K562 (cell line): ENCODE results near the gene KLHL25. TPM values are rescaled to one million over a fixed set of nuclear protein-coding genes. Genes with fewer than 3 reads are reported as not detected.

Experiments used
- ATAC-seq: fragments of 200-7000 bp; cut with Tn5 transposase; 3 replicates; pipeline ENCODE4 v1.9.1; 2020; ENCODE audit warnings: moderate library complexity
- BruUV-seq: library from RNA; stranded (reverse); fragments of 400-500 nt; replicated peaks from 2 replicates; lab custom pipeline; 2021; lab: Mats Ljungman, UMichigan
- CTCF ChIA-PET: fragments of 300-600 bp; formaldehyde crosslinking; extraction: SDS; loops from one replicate; lab custom pipeline; 2021; ENCODE audit warnings: low intra/inter-chr PET ratio; lab: Yijun Ruan, JAX
- POLR2A ChIA-PET: fragments of 300-600, 350-650 bp; sonication (Branson Sonifier 250); formaldehyde crosslinking; extraction: SDS; loops from one replicate; lab custom pipeline; 2021; ENCODE audit warnings: antibody characterized with exemption, inconsistent platforms; lab: Yijun Ruan, JAX
- DNase-seq, 4 experiments: peaks; one replicate each; pipeline versions ENCODE4 v3.0.0 to v3.0.0-alpha.2; 2011 to 2018; ENCODE audit warnings: low spot score in 3 of 4, mixed read lengths in 3 of 4; ENCODE audit errors: extremely low read depth in 1 of 4
- FAIRE-seq: peaks from 2 replicates; lab custom pipeline; 2011; peaks lifted over from hg19 to GRCh38; lab: Jason Lieb, UNC
- H2AFZ ChIP-seq: 2 replicates; pipeline ENCODE4 v1.6.0; 2011; ENCODE audit warnings: low read depth, low read length, control low read depth, inconsistent platforms
- H3K27ac ChIP-seq: fragments of 200-600 bp; 3 replicates; pipeline ENCODE4 v1.8.0; 2011; ENCODE audit warnings: low read depth, mild to moderate bottlenecking, control low read depth, inconsistent platforms, low read length, moderate library complexity, mixed read lengths; ENCODE audit errors: extremely low read depth
- H3K27me3 ChIP-seq, 2 experiments: fragments of 300-600 bp in 1 of 2; 2 replicates in 1 of 2; 3 replicates in 1 of 2; pipeline versions ENCODE4 v1.6.0 to v1.8.0; 2011; ENCODE audit warnings: inconsistent platforms in 2 of 2, low read length in 2 of 2, mild to moderate bottlenecking in 1 of 2, mixed read lengths in 1 of 2, moderate library complexity in 1 of 2; ENCODE audit not compliant: control insufficient read depth in 2 of 2, insufficient read depth in 2 of 2
- H3K36me3 ChIP-seq: fragments of 300-600 bp; 3 replicates; pipeline ENCODE4 v1.8.0; 2011; ENCODE audit warnings: mild to moderate bottlenecking, low read length, inconsistent platforms; ENCODE audit not compliant: control insufficient read depth, insufficient read depth
- H3K4me1 ChIP-seq, 2 experiments: fragments of 200-600 bp in 1 of 2; replicated peaks in 1 of 2; 2 replicates in 1 of 2; 3 replicates in 1 of 2; pipeline versions ENCODE4 v1.5.1 to v1.8.0; 2011; ENCODE audit warnings: inconsistent platforms in 2 of 2, low read length in 2 of 2, mild to moderate bottlenecking in 1 of 2, mixed read lengths in 1 of 2, moderate library complexity in 1 of 2; ENCODE audit not compliant: control insufficient read depth in 2 of 2, insufficient read depth in 2 of 2
- H3K4me2 ChIP-seq: 2 replicates; pipeline ENCODE4 v1.6.1; 2011; ENCODE audit warnings: low read length, control low read depth, inconsistent platforms, mixed read lengths; ENCODE audit not compliant: insufficient read depth
- H3K4me3 ChIP-seq: fragments of 200-600 bp; sonication (generic), shearing (Covaris generic); 2 replicates; pipeline ENCODE4 v1.5.1; 2016; ENCODE audit warnings: control low read depth, inconsistent platforms
- H3K79me2 ChIP-seq: fragments of 200-600 bp; 3 replicates; pipeline ENCODE4 v1.8.0; 2011; ENCODE audit warnings: low read length, inconsistent platforms; ENCODE audit not compliant: control insufficient read depth, insufficient read depth
- H3K9ac ChIP-seq, 2 experiments: 2 replicates each; pipeline versions ENCODE4 v1.6.0 to v1.6.1; 2011; ENCODE audit warnings: low read depth in 2 of 2, low read length in 2 of 2, control low read depth in 1 of 2, inconsistent platforms in 1 of 2, mild to moderate bottlenecking in 1 of 2, mixed read lengths in 1 of 2; ENCODE audit not compliant: insufficient read depth in 1 of 2
- H3K9me1 ChIP-seq: one replicate; pipeline ENCODE4 v1.6.0; 2011; ENCODE audit warnings: inconsistent platforms, mild to moderate bottlenecking, low read length, moderate library complexity; ENCODE audit not compliant: control insufficient read depth, insufficient read depth
- H3K9me3 ChIP-seq: replicated peaks from 2 replicates; pipeline ENCODE4 v1.5.1; 2011; ENCODE audit warnings: low read depth, low read length, inconsistent platforms; ENCODE audit not compliant: control insufficient read depth, insufficient read depth
- H4K20me1 ChIP-seq: replicated peaks from 2 replicates; pipeline ENCODE4 v1.6.1; 2011; ENCODE audit warnings: low read length, inconsistent platforms, mixed read lengths; ENCODE audit not compliant: control insufficient read depth, insufficient read depth
- CBX5 ChIP-seq: IDR thresholded peaks from 2 replicates; pipeline ENCODE4 v1.6.1; 2014; ENCODE audit warnings: low read depth, borderline replicate concordance
- CTCF ChIP-seq, 3 experiments: IDR thresholded peaks in 2 of 3; conservative IDR thresholded peaks in 1 of 3; 2 replicates each; pipeline ENCODE4 v1.5.1; 2011 to 2012; ENCODE audit warnings: low read length in 3 of 3, mild to moderate bottlenecking in 3 of 3, control low read depth in 2 of 3, improper control_type of control experiment in 1 of 3, inconsistent platforms in 1 of 3, low read depth in 1 of 3, mixed read lengths in 1 of 3, moderate library complexity in 1 of 3; ENCODE audit not compliant: insufficient read depth in 2 of 3
- SMARCC2 ChIP-seq: fragments of 450-650 bp; IDR thresholded peaks from 2 replicates; pipeline ENCODE4 v1.6.1; 2017; ENCODE audit warnings: antibody characterized with exemption, moderate library complexity, mild to moderate bottlenecking, low read depth
- SRSF9 ChIP-seq: fragments of 200-400 bp; formaldehyde crosslinking; IDR thresholded peaks from 2 replicates; pipeline ENCODE4 v1.6.1; 2017; ENCODE audit warnings: low read depth, low read length, borderline replicate concordance
- TAL1 ChIP-seq: fragments of 450-650 bp; IDR thresholded peaks from 2 replicates; pipeline ENCODE4 v1.6.1; 2016; ENCODE audit warnings: mild to moderate bottlenecking
- TEAD1 ChIP-seq, 2 experiments: fragments of 450-650 bp in 1 of 2; sonication (generic) in 1 of 2; formaldehyde crosslinking; IDR thresholded peaks; 2 replicates each; pipeline versions ENCODE4 v1.4.0 to v1.8.0; 2020 to 2022; ENCODE audit warnings: mild to moderate bottlenecking in 2 of 2, missing genetic modification reagents in 1 of 2
- ZBTB17 ChIP-seq: fragments of 450-650 bp; formaldehyde crosslinking; IDR thresholded peaks from 2 replicates; pipeline ENCODE4 v1.4.0; 2020; ENCODE audit warnings: mild to moderate bottlenecking
- ZNF12 ChIP-seq: sonication (generic); formaldehyde crosslinking; IDR thresholded peaks from 2 replicates; pipeline ENCODE4 v1.4.0; 2020; ENCODE audit warnings: mild to moderate bottlenecking, missing genetic modification reagents
- ZNF134 ChIP-seq: fragments of 250-450 bp; sonication (Bioruptor Pico); conservative IDR thresholded peaks from 2 replicates; pipeline ENCODE4 v1.4.0; 2020
- ZNF354B ChIP-seq: fragments of 250-450 bp; sonication (Bioruptor Pico); IDR thresholded peaks from 2 replicates; pipeline ENCODE4 v1.4.0; 2020
- WGBS: fragments of 100-300 bp; shearing (Covaris generic); methylation state at CpG from one replicate; pipeline ENCODE4 v1.1.6; 2016; ENCODE audit warnings: low coverage, mixed read lengths; ENCODE audit not compliant: insufficient coverage; ENCODE audit errors: missing lambda C conversion rate; 5-methylcytosine and 5-hydroxymethylcytosine counted together
- in situ Hi-C: fragments of 300-500 bp; cut with MboI; formaldehyde crosslinking; loops from 4 replicates; pipeline ENCODE4 v1.15.0; 2018; ENCODE audit warnings: inconsistent platforms, mixed read lengths
- intact Hi-C: fragments of 100-400 bp; cut with micrococcal nuclease; formaldehyde crosslinking; loops from 2 replicates; pipeline ENCODE4 v1.14.2; 2022
- polyA plus RNA-seq, 8 experiments: library from polyadenylated mRNA; depleted of rRNA in 4 of 8; stranded (reverse) in 5 of 8; unstranded in 3 of 8; fragments of >200 nt; fragmentation: Nextera tagmentation in 2 of 8; fragmentation: Illumina TruSeq in 1 of 8; extraction: Ambion mirVana in 2 of 8; extraction: Trizol in 1 of 8; gene quantifications; 2 replicates each; pipeline versions ENCODE4 v1.2.1 to v1.2.3, GENCODE V29; 2011 to 2014; ENCODE audit warnings: inconsistent platforms in 1 of 8, missing spikeins in 1 of 8
- total RNA-seq, 7 experiments: library from RNA; depleted of rRNA in 6 of 7; stranded (reverse); fragments of >200 nt in 6 of 7; fragmentation: Illumina TruSeq in 2 of 7; extraction: Trizol in 2 of 7; gene quantifications; 2 replicates each; pipeline versions ENCODE4 v1.2.1 to v1.2.3, GENCODE V29; 2011 to 2021; ENCODE audit warnings: low replicate concordance in 1 of 7

KLHL25 gene
- total and polyA plus RNA-seq, 9 of the 15 experiments (the other 6 are each of a cell fraction or from before 2014, with no cell fraction given): 0.04 to 0.14 (median 0.10) TPM; not detected in 3

GRCh38 chr15:85773249-85773648, 21.5 kb downstream of the KLHL25 start:
- H3K27me3 ChIP-seq: peaks cover 16 to 72% of the 10 kb centered on the region in 2 experiments; a peak in 4 of 5 replicates
- TF ChIP-seq SRSF9 (no peak), ZNF12 (no peak), ZNF134 (CRISPR knock-in tag) (no peak), CTCF (IDR thresholded peaks at IDR 0.05 in 2 of 3, conservative IDR thresholded peaks at IDR 0.05 in 1 of 3; ENCODE audit: insufficient read depth in 2 of 3, low read depth in 1 of 3, low read length in 3 of 3) (no peak), TAL1 (no peak), TEAD1 (CRISPR knock-in tag; IDR thresholded peaks at IDR 0.05) (no peak), ZNF354B (CRISPR knock-in tag) (no peak), ZBTB17 (CRISPR knock-in tag) (no peak), CBX5 (no peak), SMARCC2 (no peak)
- in situ Hi-C loops (no loop called here), intact Hi-C loops (no loop called here)
- no peak overlapping the region for H3K4me3 ChIP-seq
- no peaks in the 10 kb centered on the region for H3K9me3 ChIP-seq
- H4K20me1 ChIP-seq: peaks cover 9% of the 10 kb centered on the region; the same call in 1 of the 2 replicates
- DNase-seq (no peak), ATAC-seq (no peak), FAIRE-seq (no peak)
- H2AFZ ChIP-seq: no peak overlapping the region
- H3K4me2 ChIP-seq: no peak overlapping the region
- no peak overlapping the region for H3K27ac ChIP-seq
- H3K79me2 ChIP-seq: no peaks in the 10 kb centered on the region
- no peaks in the 10 kb centered on the region for H3K36me3 ChIP-seq
- H3K9ac ChIP-seq: no peak overlapping the region
- ChIA-PET POLR2A (no interaction called here), CTCF (no interaction called here)
- under 1% methylated on average over 12 of the region's 12 CpGs for WGBS
- peaks cover 0 to 9% of the 10 kb centered on the region in 2 experiments; a peak in 1 of 5 replicates for H3K4me1 ChIP-seq
- H3K9me1 ChIP-seq: no peaks in the 10 kb centered on the region
- BruUV-seq: no TSS peak
